Keratinocyte (primary cell): ENCODE results near the gene HSPG2. TPM values are rescaled to one million over a fixed set of nuclear protein-coding genes. Genes with fewer than 3 reads are reported as not detected.

Source experiments
- DNase-seq: peaks from one replicate; pipeline ENCODE4 v3.0.0-alpha.2; 2011; ENCODE audit warnings: low read depth, missing footprints, low spot score
- FAIRE-seq: peaks from 2 replicates; lab custom pipeline; 2011; peaks lifted over from hg19 to GRCh38; lab: Jason Lieb, UNC
- H2AFZ ChIP-seq: 2 replicates; pipeline ENCODE4 v1.6.0; 2012; ENCODE audit warnings: low read length, control low read depth, inconsistent platforms; ENCODE audit not compliant: control insufficient read depth
- H3K27ac ChIP-seq: 2 replicates; pipeline ENCODE4 v1.5.1; 2011; ENCODE audit warnings: low read length; ENCODE audit not compliant: control insufficient read depth, insufficient read depth
- H3K27me3 ChIP-seq: 3 replicates; pipeline ENCODE4 v1.6.0; 2011; ENCODE audit warnings: low read length; ENCODE audit not compliant: control insufficient read depth, insufficient read depth; ENCODE audit errors: extremely low read depth
- H3K36me3 ChIP-seq, 2 experiments: 2 replicates in 1 of 2; 3 replicates in 1 of 2; pipeline ENCODE4 v1.5.1; 2011; ENCODE audit warnings: low read length in 2 of 2, mild to moderate bottlenecking in 1 of 2; ENCODE audit not compliant: control insufficient read depth in 2 of 2, insufficient read depth in 2 of 2; ENCODE audit errors: extremely low read depth in 1 of 2
- H3K4me1 ChIP-seq: 3 replicates; pipeline ENCODE4 v1.5.1; 2011; ENCODE audit warnings: low read length; ENCODE audit not compliant: control insufficient read depth, insufficient read depth; ENCODE audit errors: extremely low read depth
- H3K4me2 ChIP-seq: 3 replicates; pipeline ENCODE4 v1.6.0; 2011; ENCODE audit warnings: low read depth, low read length; ENCODE audit not compliant: control insufficient read depth, insufficient read depth; ENCODE audit errors: extremely low read depth
- H3K4me3 ChIP-seq, 3 experiments: fragments of 200-600 bp in 1 of 3; sonication (generic) in 1 of 3; 2 replicates in 2 of 3; 3 replicates in 1 of 3; pipeline ENCODE4 v1.5.1; 2011 to 2016; ENCODE audit warnings: low read length in 3 of 3, mild to moderate bottlenecking in 3 of 3, control low read depth in 2 of 3, inconsistent platforms in 1 of 3, low read depth in 1 of 3, mixed read lengths in 1 of 3, mixed run types in 1 of 3, moderate library complexity in 1 of 3; ENCODE audit not compliant: control insufficient read depth in 2 of 3, insufficient read depth in 2 of 3; ENCODE audit errors: extremely low read depth in 1 of 3
- H3K79me2 ChIP-seq: 2 replicates; pipeline ENCODE4 v1.6.0; 2012; ENCODE audit warnings: low read length; ENCODE audit not compliant: control insufficient read depth, insufficient read depth
- H3K9ac ChIP-seq: 3 replicates; pipeline ENCODE4 v1.6.0; 2011; ENCODE audit warnings: low read length; ENCODE audit not compliant: control insufficient read depth, insufficient read depth; ENCODE audit errors: extremely low read depth
- H3K9me1 ChIP-seq: 3 replicates; pipeline ENCODE4 v1.6.0; 2011; ENCODE audit warnings: low read length; ENCODE audit not compliant: control insufficient read depth, insufficient read depth; ENCODE audit errors: extremely low read depth
- H3K9me3 ChIP-seq: 2 replicates; pipeline ENCODE4 v1.5.1; 2012; ENCODE audit warnings: low read depth, low read length; ENCODE audit not compliant: control insufficient read depth
- H4K20me1 ChIP-seq: 3 replicates; pipeline ENCODE4 v1.6.0; 2011; ENCODE audit warnings: low read length; ENCODE audit not compliant: control insufficient read depth, insufficient read depth; ENCODE audit errors: extremely low read depth
- CTCF ChIP-seq, 3 experiments: IDR thresholded peaks in 1 of 3; conservative IDR thresholded peaks in 1 of 3; optimal IDR thresholded peaks in 1 of 3; 2 replicates in 2 of 3; 3 replicates in 1 of 3; pipeline versions ENCODE3 to v1.5.1; 2011; ENCODE audit warnings: low read length in 3 of 3, mild to moderate bottlenecking in 3 of 3, moderate library complexity in 2 of 3, control low read depth in 1 of 3, inconsistent platforms in 1 of 3; ENCODE audit not compliant: insufficient read depth in 2 of 3; ENCODE audit errors: extremely low read depth in 1 of 3
- EZH2 ChIP-seq: IDR thresholded peaks from one replicate; pipeline ENCODE4 v1.6.1; 2012; ENCODE audit warnings: inconsistent platforms, mild to moderate bottlenecking, low read length, moderate library complexity
- dilution Hi-C: fragments of 300-500 bp; cut with MboI; formaldehyde crosslinking; loops from one replicate; pipeline ENCODE4 v1.7.0; 2020; ENCODE audit warnings: low sequenced_read_pairs; ENCODE audit not compliant: extremely low pct_ligation_motif_present
- polyA plus RNA-seq, 5 experiments: library from polyadenylated mRNA; depleted of rRNA in 3 of 5; stranded (reverse) in 3 of 5; stranded (forward) in 1 of 5; unstranded in 1 of 5; fragments of >200 nt; gene quantifications; 1 replicate in 1 of 5; 2 replicates in 3 of 5; 3 replicates in 1 of 5; pipeline versions ENCODE4 v1.2.1 to v1.2.3, GENCODE V29; 2011 to 2012; ENCODE audit warnings: missing spikeins in 2 of 5, low read depth in 1 of 5, low replicate concordance in 1 of 5

Gene HSPG2
- polyA plus RNA-seq, 1 donor (not counting 4 experiments of a cell fraction or from before 2014, with no cell fraction given), result 9.0 TPM

DNA sequence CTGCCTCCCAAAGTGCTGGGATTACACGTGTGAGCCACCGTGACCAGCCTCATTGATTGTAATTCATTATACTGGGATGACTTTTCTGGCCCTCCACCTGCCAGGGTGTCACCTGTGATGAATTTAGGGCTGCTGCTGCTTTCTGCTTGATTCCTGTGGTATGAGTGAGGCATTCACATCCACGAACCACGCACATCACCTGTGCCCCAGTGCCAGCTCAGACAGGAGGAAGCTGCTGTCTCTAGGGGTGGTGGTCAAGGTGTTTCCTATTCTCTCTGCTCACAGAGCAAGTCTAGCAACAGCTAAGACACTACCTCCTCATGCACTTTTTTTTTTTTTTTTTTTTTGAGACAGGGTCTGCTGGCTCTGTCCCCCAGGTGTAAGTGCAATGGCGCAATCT, 137.4 kb downstream of the HSPG2 start:
- Histone ChIP-seq H3K4me2 (no peak overlapping the region), H3K79me2 (no peaks in the 10 kb centered on the region), H3K27ac (no peak overlapping the region), H3K27me3 (no peaks in the 10 kb centered on the region), H3K4me1 (no peaks in the 10 kb centered on the region), H3K36me3 (no peaks in the 10 kb centered on the region), H4K20me1 (no peaks in the 10 kb centered on the region), H3K9ac (no peak overlapping the region), H3K9me3 (peaks cover 4% of the 10 kb centered on the region), H2AFZ (no peak overlapping the region), H3K4me3 (no peak overlapping the region), H3K9me1 (no peaks in the 10 kb centered on the region)
- FAIRE-seq (no peak), DNase-seq (no peak)
- TF ChIP-seq CTCF (optimal IDR thresholded peaks at IDR 0.05 in 1 of 3, IDR thresholded peaks at IDR 0.05 in 1 of 3, conservative IDR thresholded peaks at IDR 0.05 in 1 of 3; ENCODE audit: extremely low read depth in 1 of 3, insufficient read depth in 2 of 3, low read length in 3 of 3), result no peak
- TF ChIP-seq EZH2, result no peak
- dilution Hi-C loops, result no loop called here

- H4K20me1 ChIP-seq, result no peaks in the 10 kb centered on the region
- dilution Hi-C loops, result no loop called here
- no peak for FAIRE-seq
Measured at GRCh38 chr1:21795075-21795474, 142.0 kb downstream of the HSPG2 start.

More at GRCh38 chr1:21795075-21795474, 142.0 kb downstream of the HSPG2 start:
- Histone ChIP-seq H3K4me3 (no peak overlapping the region), H3K9me3 (peaks cover 4% of the 10 kb centered on the region), H3K36me3 (no peaks in the 10 kb centered on the region), H3K79me2 (no peaks in the 10 kb centered on the region), H3K4me1 (peaks cover 3% of the 10 kb centered on the region), H3K27ac (no peak overlapping the region), H2AFZ (no peak overlapping the region), H3K27me3 (no peaks in the 10 kb centered on the region), H3K4me2 (no peak overlapping the region), H3K9ac (no peak overlapping the region), H3K9me1 (no peaks in the 10 kb centered on the region)
- no peak for DNase-seq
- TF ChIP-seq CTCF (optimal IDR thresholded peaks at IDR 0.05 in 1 of 3, IDR thresholded peaks at IDR 0.05 in 1 of 3, conservative IDR thresholded peaks at IDR 0.05 in 1 of 3; ENCODE audit: extremely low read depth in 1 of 3, insufficient read depth in 2 of 3, low read length in 3 of 3) (no peak), EZH2 (no peak)
